ENCODE results near the gene KIF18B.

Gene KIF18B

GRCh38 chr17:44935116-44935515 lies 12.5 kb downstream of the KIF18B start:
- no peak for DNase-seq

DNA sequence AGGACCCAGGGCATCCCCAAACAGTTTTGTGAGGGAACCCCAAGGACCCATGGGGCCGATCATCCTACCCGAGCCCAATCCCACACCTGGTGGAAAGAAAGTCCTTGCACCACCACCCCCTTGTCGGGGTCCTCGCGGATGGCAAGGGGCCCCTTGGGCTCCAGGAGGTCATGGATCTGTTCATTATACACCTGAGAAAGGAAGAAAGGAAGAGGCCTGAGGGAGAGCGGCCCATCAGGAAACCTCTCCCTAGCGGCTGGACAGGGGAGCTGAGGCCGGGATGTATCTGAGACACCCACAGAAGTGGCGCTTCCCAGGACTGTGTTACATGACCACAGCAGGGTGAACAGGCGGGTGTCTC lies 12.8 kb downstream of the KIF18B start:
- DNase-seq: no peak

- DNase-seq: no peak
These were observed 13.5 kb downstream of the KIF18B start for GRCh38 chr17:44933824-44934744.

DNA sequence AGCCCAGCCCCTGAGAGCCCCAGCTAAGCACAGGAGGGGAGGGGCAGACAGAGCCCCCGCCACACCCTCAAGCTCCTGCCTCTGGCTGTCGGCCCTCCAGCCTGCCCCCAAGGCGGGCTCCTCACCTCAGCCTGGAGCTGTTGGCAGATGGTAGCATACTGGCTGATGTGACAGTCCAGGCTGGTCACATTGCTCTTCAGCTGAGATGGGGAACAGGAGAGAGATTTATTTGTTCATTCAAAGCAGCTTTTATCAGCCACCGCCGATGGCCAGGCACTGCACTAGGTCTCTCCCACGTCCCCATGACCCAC lies 14.8 kb downstream of the KIF18B start:
- DNase-seq: no peak

DNA sequence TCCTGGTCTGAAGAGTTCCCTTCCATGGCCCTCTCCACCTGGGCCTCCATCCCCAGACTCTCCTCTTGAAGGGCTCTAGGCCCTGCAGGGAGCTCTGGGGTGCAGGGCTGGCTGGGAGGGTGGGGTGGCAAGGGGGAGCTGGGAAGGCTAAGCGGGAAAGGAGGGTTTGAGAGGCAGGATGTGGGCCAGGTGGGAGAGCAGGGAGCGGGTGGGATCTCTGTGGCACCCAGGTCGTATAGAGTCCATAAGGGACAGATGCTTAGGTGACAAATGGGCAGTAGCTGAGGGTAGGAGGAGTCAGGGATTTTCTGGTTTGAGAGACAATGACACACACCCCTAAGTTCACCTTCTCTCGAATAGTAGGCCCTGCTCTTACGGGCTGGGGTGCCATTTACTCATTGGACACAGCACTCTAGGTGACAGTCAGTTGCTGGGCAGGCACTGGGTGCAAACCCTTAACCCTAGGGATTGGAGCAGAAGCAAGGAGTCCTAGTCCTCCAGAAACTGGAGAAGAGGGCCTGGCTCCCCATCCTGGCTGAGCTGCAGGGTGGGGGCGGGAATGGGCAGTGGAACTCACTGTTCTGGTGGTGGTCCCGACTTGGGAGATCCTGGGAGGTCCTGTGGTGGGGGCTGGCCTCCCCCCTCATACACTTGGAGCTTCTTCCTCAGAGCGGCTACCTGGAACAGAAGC lies 15.3 kb downstream of the KIF18B start:
- DNase-seq: no peak

- DNase-seq: no peak
These were observed 16.2 kb downstream of the KIF18B start for GRCh38 chr17:44931376-44931775.

GRCh38 chr17:44930667-44931066 lies 16.9 kb downstream of the KIF18B start:
- no peak for DNase-seq

- no peak for DNase-seq
These were observed 18.4 kb downstream of the KIF18B start for GRCh38 chr17:44928950-44929720.

DNA sequence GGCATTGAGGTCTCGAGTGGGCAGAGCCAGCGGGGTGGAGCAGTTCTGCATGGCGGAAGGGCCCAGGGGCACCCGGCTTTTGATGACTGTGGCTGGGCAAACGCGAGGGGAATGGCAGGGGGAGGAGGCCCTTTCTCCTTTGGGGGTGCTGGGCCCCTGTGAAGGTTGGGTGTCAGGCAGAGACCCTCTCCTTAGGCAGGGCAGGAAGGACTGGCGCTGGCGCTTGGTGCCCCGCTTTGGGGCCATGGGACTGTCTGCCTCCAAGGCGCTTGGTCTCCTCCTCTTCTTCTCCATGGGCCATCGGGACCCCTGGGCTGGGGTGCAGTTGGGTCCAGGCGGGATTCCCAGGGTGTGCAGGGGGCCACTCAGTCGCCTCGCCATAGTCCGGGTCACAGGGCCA lies 19.4 kb downstream of the KIF18B start:
- no peak for DNase-seq

GRCh38 chr17:44927696-44928095 lies 19.9 kb downstream of the KIF18B start:
- no peak for DNase-seq

GRCh38 chr17:44926821-44927525 lies 20.6 kb downstream of the KIF18B start:
- no peak for DNase-seq

- no peak for DNase-seq
These were observed 21.6 kb downstream of the KIF18B start for GRCh38 chr17:44925731-44926697.

- DNase-seq: peak in 1 of 2 experiments; percentile 52
These were observed 23.4 kb downstream of the KIF18B start for GRCh38 chr17:44924107-44924544.

- no peak for DNase-seq
These were observed 24.7 kb downstream of the KIF18B start for GRCh38 chr17:44922746-44923470.

DNA sequence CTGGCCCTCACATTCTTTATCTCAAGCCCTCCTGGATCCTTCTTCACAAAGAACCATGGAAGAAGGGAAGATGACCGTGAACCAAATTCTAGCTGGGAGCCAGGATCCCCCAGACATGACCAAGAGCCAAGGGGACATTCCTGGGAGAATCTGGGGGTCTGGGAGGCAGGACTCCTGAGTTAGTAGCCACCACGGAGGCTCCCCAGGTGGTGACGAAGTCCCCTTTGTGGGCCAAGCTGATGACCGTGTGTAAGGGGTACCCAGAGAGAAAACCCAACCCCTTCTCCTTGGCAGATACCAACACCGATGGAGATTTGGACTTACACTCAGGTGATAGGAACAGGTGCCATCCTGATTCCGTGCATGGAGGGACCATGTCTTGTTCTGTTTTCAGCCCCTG lies 25.4 kb downstream of the KIF18B start:
- DNase-seq: no peak

GRCh38 chr17:44921122-44921882 lies 26.3 kb downstream of the KIF18B start:
- peak; percentile 44 to 71 for DNase-seq

DNA sequence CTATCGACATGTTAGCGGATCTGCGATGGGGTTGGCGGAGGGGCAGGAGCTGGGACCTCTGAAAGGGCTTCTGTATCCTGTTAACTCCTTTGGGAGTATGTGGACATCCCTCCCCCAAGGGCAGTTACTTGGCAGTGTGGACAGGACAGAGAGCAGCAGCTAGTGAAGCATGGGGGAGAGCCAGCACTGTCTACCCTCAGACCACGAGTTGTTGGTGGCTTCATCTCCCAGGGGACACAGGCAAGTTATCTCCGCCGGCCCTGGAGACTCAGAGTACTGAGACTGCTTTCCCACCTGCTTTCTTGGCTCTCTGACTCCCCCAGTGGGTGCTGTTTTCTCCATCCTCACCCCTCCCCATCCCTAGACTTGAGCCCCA lies 27.0 kb downstream of the KIF18B start:
- peak in 1 of 2 experiments; percentile 35 for DNase-seq

DNA sequence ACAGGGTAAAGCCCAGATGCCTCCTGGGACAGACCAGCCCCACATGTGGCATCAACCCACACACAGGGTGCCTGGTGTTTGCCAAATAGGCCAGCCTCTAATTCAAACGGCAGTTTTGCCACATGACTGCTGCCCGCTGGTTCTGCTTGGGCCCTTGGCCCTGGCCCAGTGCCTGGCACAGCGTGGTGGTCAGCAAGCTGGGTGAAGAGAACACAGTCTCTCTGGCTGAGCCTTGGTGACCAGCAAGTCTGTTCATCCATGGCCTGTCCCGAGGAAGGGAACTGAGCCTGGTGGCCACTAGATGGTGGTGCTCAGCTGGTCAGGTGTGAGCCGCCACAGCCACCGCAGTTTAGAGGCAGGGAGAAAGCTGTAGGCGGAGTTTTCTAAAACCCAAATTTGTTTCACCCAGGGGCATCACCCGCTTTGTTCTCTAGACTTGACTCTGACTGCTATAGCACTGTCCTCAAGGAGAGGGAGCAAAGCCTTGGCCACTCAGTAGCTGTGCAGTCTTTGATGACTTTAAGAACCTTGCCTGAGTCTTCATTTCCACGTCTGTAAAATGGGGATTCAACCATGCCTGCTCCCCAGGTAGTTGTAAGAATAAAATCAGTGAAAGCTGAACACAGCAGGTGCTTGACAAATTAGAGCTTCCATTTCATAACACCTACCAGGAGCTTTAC lies 27.5 kb downstream of the KIF18B start:
- DNase-seq: peak; percentile 53 to 86

DNA sequence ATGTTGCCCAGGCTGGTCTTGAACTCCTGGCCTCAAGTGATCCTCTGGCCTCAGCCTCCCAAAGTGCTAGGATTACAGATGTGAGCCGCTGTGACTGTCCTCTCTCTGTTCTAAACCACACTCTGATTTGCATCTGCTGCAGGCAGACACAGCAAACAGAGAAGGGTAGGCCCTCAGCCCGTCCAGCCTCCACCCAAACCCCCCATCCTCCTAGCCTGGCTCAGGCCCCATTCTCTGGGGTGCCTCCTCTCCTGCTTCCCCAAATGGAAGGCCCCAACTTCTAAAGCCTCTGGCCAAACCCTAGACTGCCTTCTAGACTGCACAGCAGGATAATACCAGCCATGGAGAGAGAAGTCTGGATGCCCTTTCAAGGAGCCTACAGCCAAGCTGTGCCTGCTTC lies 28.2 kb downstream of the KIF18B start:
- no peak for DNase-seq

DNA sequence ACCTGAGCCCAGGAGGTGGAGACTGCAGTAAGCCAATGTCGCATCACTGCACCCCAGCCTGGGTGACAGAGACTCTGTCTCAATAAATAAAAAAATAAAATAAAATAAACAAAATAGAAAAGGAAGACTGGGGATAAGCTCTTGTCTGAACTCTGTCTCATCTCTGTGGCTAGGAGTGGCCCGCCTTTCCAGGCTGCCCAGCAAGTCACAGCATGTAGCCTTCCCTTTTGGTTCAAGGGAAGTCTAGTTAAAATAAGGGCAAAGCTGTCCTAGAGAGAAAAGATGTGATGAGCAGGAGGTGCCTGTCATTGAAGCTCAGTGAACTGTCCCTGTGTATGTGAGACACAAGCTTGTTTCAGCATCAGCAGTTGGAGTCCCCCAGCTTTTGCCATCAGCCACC lies 29.6 kb downstream of the KIF18B start:
- DNase-seq: no peak

All from NCI-H524 (cell line).